T-cell (primary cell): Measurements from ENCODE around the gene RNF6. TPM values are rescaled to one million over a fixed set of nuclear protein-coding genes. Genes with fewer than 3 reads are reported as not detected.

Experiments used
- ATAC-seq, 4 experiments: fragments of 200-7000 bp in 3 of 4; fragments of 150-1000 bp in 1 of 4; cut with Tn5 transposase; replicated peaks in 1 of 4; 1 replicate in 3 of 4; 2 replicates in 1 of 4; pipeline ENCODE4 v1.10.0; 2021; ENCODE audit warnings: moderate library complexity in 3 of 4, mild to moderate bottlenecking in 2 of 4, moderate number of reproducible peaks in 1 of 4
- CTCF ChIA-PET, 2 donors: fragments of 300-600 bp; sonication (Branson Sonifier 250); formaldehyde crosslinking; loops; one replicate each; lab custom pipeline; 2022; ENCODE audit warnings: antibody characterized with exemption in 2 of 2; lab: Charles Lee
- POLR2A ChIA-PET, 2 donors: fragments of 300-600 bp; sonication (Branson Sonifier 250); formaldehyde crosslinking; loops; one replicate each; lab custom pipeline; 2022; ENCODE audit warnings: antibody characterized with exemption in 2 of 2; lab: Charles Lee
- DNase-seq, 35 experiments: peaks; one replicate each; pipeline versions ENCODE4 v3.0.0 to v3.0.0-alpha.2; 2013 to 2023
- H3K27ac ChIP-seq: one replicate; pipeline ENCODE4 v1.5.1; 2013; ENCODE audit warnings: low read length
- H3K27me3 ChIP-seq, 2 experiments: replicated peaks in 1 of 2; 1 replicate in 1 of 2; 2 replicates in 1 of 2; pipeline versions ENCODE4 v1.6.1 to v1.7.0; 2013; ENCODE audit warnings: low read length in 1 of 2, mixed read lengths in 1 of 2; ENCODE audit not compliant: control insufficient read depth in 2 of 2, insufficient read depth in 2 of 2; ENCODE audit errors: extremely low read depth in 1 of 2
- H3K36me3 ChIP-seq, 2 donors: 1 replicate in 1 of 2; 2 replicates in 1 of 2; pipeline versions ENCODE4 v1.6.1 to v1.7.0; 2013; ENCODE audit warnings: low read length in 1 of 2; ENCODE audit not compliant: control insufficient read depth in 2 of 2, insufficient read depth in 1 of 2; ENCODE audit errors: extremely low read depth in 1 of 2
- H3K4me1 ChIP-seq, 2 experiments: 1 replicate in 1 of 2; 2 replicates in 1 of 2; pipeline versions ENCODE4 v1.6.1 to v1.7.0; 2013; ENCODE audit warnings: low read length in 2 of 2, mixed read lengths in 1 of 2; ENCODE audit not compliant: insufficient read depth in 2 of 2, control insufficient read depth in 1 of 2; ENCODE audit errors: extremely low read depth in 1 of 2
- H3K4me3 ChIP-seq, 2 donors: 1 replicate in 1 of 2; 2 replicates in 1 of 2; pipeline versions ENCODE4 v1.5.1 to v1.7.0; 2013; ENCODE audit warnings: mild to moderate bottlenecking in 2 of 2, low read length in 1 of 2, moderate library complexity in 1 of 2; ENCODE audit not compliant: control insufficient read depth in 1 of 2; ENCODE audit errors: extremely low read depth in 1 of 2
- H3K9me3 ChIP-seq: 2 replicates; pipeline ENCODE4 v1.7.0; 2013
- H3K27ac Mint-ChIP-seq, 2 donors: one replicate each; pipeline ENCODE4 v1.8.0; 2020 to 2021; ENCODE audit warnings: mild to moderate bottlenecking in 2 of 2, mixed read lengths in 2 of 2
- H3K27me3 Mint-ChIP-seq, 2 donors: one replicate each; pipeline ENCODE4 v1.8.0; 2021 to 2022; ENCODE audit warnings: mixed read lengths in 2 of 2
- H3K36me3 Mint-ChIP-seq: one replicate; pipeline ENCODE4 v1.8.0; 2021; ENCODE audit warnings: mixed read lengths
- H3K4me1 Mint-ChIP-seq, 3 donors: one replicate each; pipeline ENCODE4 v1.8.0; 2020 to 2022; ENCODE audit warnings: mixed read lengths in 3 of 3, mild to moderate bottlenecking in 1 of 3
- H3K4me3 Mint-ChIP-seq, 3 donors: one replicate each; pipeline ENCODE4 v1.8.0; 2020 to 2022; ENCODE audit warnings: mild to moderate bottlenecking in 3 of 3, mixed read lengths in 3 of 3, moderate library complexity in 3 of 3
- H3K9me3 Mint-ChIP-seq, 3 donors: one replicate each; pipeline ENCODE4 v1.8.0; 2020 to 2022; ENCODE audit warnings: mixed read lengths in 3 of 3
- WGBS: methylation state at CpG from one replicate; pipeline ENCODE4 v1.1.5; 2013; ENCODE audit warnings: missing lambda C conversion rate; ENCODE audit not compliant: insufficient coverage; 5-methylcytosine and 5-hydroxymethylcytosine counted together
- total RNA-seq, 35 experiments: library from RNA in 6 of 35; stranded (reverse) in 6 of 35; fragments of 120-200 nt in 1 of 35; gene quantifications; one replicate each; pipeline versions ENCODE4 v1.2.1 to v1.2.4 and lab custom pipeline; 2013 to 2026

Gene RNF6
- total RNA-seq = 10 to 100 TPM; 35.7 to 45.0 (median 43.6) TPM
- total RNA-seq (2013) = 42.6 TPM
- 72.2 to 167 (median 100) reads per million in 29 experiments for total RNA-seq (lab: John Stamatoyannopoulos, UW)

DNA sequence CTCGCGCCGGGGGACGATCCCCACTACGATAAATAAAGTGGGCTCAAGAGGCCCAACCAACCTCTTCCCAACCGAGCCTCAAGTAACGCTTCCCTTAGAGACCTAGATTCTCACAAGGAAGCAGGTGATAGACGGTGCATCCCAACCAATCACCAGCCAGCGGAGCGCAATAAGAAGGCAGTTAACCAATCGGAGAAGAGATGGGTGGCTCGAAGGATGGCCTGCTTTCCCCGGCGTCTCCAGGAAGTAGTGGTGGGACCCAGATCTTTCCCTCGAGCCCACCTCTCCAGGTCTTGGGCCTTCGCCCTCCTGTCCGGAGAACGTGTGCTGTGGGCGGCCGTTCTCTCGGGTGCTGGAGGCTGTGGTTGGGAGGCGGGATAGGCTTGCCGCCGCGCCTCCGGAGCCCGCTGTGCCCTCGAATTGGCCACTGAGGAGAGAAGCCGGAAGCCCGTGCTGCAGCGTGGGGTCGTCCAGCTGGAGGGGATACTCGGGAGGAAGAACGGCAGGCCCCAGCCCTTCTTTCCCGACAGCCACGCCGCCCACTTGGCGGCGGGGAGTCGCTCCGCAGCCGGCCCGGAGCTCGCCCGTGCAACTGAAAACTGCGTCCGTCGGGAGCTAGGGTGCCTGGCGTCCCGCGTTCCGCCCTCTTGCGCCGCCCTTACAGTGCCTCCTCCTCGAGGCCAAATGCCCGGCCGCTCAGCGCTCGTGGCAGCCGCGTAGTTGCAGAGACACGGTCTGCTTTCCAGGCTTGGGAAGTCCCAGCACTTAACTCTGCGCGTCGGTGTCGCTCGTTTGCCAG lies at the start of gene RNF6:
Gene RNF6, minus strand, starts transcription at position 594 of the 799 bp plus-strand sequence. CDS start 2,665 bp downstream, outside the sequence.
- Mint-ChIP-seq H3K36me3 (peaks cover 27% of the 10 kb centered on the region), H3K4me1 (peaks cover 37 to 46% (median 41%) of the 10 kb centered on the region in 3 donors), H3K27ac (peak within 1 kb of the TSS; percentile 100), H3K9me3 (peaks cover 0 to 7% (median 0%) of the 10 kb centered on the region in 3 donors), H3K27me3 (no peaks in the 10 kb centered on the region), H3K4me3 (peak within 1 kb of the TSS; percentile 97 to 100 (median 99))
- Histone ChIP-seq H3K36me3 (peaks cover 0 to 30% of the 10 kb centered on the region in 2 donors), H3K4me1 (peaks cover 9 to 22% of the 10 kb centered on the region in 2 experiments), H3K27me3 (no peaks in the 10 kb centered on the region), H3K27ac (peak within 1 kb of the TSS; percentile 91), H3K4me3 (peak within 1 kb of the TSS; percentile 94), H3K9me3 (no peaks in the 10 kb centered on the region)
- ATAC-seq = peak; percentile 95 to 97 (median 96)
- POLR2A ChIA-PET = interaction anchor here (0.9 to 1.3 kb wide), 3 partner anchors 9 to 31 kb away, joined by 3 to 4 read pairs (median 3); no protein-coding TSS in a partner anchor
- WGBS = under 1% methylated on average over 57 of the region's 67 CpGs
- CTCF ChIA-PET = interaction anchor here (0.7 to 2.1 kb wide), 4 partner anchors 34 to 275 kb away, joined by 3 to 20 read pairs (median 6); no protein-coding TSS in a partner anchor
- peak; percentile 77 to 95 (median 88) for DNase-seq

DNA sequence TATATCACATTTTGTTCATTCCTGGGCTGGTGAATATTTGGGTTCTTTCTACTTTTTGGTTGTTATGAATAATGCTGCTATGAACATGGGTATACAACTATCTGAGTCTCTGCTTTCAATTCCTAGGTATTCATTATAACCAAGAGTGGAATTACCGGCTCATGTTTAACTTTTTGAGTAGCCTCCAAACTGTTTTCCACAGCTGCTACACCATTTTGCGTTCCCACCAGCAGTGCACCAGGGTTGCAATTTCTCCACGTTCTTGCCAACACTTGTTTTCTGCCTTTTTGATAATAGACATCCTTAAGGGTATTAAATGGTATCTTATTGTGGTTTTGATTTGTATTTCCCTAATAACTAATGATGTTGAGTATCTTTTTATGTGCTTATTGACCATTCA lies 48.6 kb upstream of the RNF6 start:
- no CpG with 5 or more reads among the region's 3 CpGs for WGBS
- POLR2A ChIA-PET = no interaction called here
- Mint-ChIP-seq H3K27ac (no peak overlapping the region), H3K27me3 (no peaks in the 10 kb centered on the region), H3K9me3 (no peaks in the 10 kb centered on the region), H3K4me3 (no peak overlapping the region), H3K36me3 (no peaks in the 10 kb centered on the region), H3K4me1 (peaks cover 49 to 62% (median 54%) of the 10 kb centered on the region in 3 donors)
- no peak for DNase-seq
- no peak overlapping the region for H3K27ac ChIP-seq
- no peaks in the 10 kb centered on the region for H3K9me3 ChIP-seq
- no peaks in the 10 kb centered on the region for H3K27me3 ChIP-seq
- ATAC-seq = no peak
- H3K4me1 ChIP-seq = no peaks in the 10 kb centered on the region
- CTCF ChIA-PET = no interaction called here
- no peaks in the 10 kb centered on the region for H3K36me3 ChIP-seq
- H3K4me3 ChIP-seq = no peak overlapping the region

DNA sequence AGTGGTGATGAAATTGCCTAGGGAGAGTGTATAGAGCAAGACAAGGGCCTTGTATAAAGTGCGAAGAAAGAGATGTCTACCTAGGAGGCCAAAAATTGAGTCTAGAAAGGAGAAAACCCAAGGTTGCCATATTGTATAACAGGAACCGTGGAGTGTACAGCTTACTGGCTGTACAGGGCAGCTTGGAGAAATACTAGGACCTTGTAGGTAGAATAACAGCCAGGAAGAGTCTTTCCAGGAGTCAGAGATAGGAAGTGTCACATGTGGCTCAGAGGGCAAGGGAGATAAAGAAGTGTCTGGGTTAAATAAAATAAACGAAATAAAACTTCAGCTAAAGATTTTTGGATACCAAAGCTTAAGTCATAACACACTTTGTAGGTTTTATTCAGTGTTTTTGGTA lies 44.2 kb upstream of the RNF6 start:
- Histone ChIP-seq H3K4me1 (peaks cover 0 to 2% of the 10 kb centered on the region in 2 experiments), H3K36me3 (no peaks in the 10 kb centered on the region), H3K27me3 (no peaks in the 10 kb centered on the region), H3K9me3 (no peaks in the 10 kb centered on the region), H3K4me3 (no peak overlapping the region), H3K27ac (no peak overlapping the region)
- Mint-ChIP-seq H3K27ac (no peak overlapping the region), H3K36me3 (peaks cover 3% of the 10 kb centered on the region), H3K27me3 (no peaks in the 10 kb centered on the region), H3K9me3 (peaks cover 0 to 2% (median 0%) of the 10 kb centered on the region in 3 donors), H3K4me3 (no peak overlapping the region), H3K4me1 (peaks cover 56 to 67% (median 59%) of the 10 kb centered on the region in 3 donors)
- DNase-seq (no peak), ATAC-seq (no peak)
- POLR2A ChIA-PET = no interaction called here
- 73% methylated on average over 3 of the region's 3 CpGs for WGBS
- CTCF ChIA-PET = interaction anchor here in 1 of 2 donors (0.5 to 0.6 kb wide), 2 partner anchors 16 to 26 kb away, joined by 3 to 5 read pairs; no protein-coding TSS in a partner anchor

DNA sequence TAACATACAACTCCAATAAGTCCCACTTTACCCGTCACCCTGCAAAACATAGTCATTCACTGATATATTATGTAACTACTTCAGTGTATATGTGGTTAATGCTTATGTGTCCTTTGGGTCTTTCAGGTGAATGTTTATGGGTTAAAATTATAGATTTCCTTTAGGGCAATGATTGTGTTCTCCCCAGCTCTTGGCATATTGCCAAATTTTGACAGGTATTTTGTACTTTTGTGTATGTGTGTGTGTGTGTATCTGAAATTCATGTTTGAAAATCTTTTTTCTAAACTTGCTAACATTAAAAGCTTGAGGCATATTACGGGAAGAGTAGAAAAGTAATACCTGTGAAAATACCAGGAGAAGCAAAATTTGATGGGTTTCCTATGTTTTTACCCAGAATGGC lies 40.0 kb upstream of the RNF6 start:
- Mint-ChIP-seq H3K27me3 (no peaks in the 10 kb centered on the region), H3K36me3 (peaks cover 3% of the 10 kb centered on the region), H3K4me3 (no peak overlapping the region), H3K9me3 (peaks cover 0 to 2% (median 0%) of the 10 kb centered on the region in 3 donors), H3K27ac (no peak overlapping the region), H3K4me1 (peaks cover 58 to 77% (median 60%) of the 10 kb centered on the region in 3 donors)
- no peak overlapping the region for H3K27ac ChIP-seq
- WGBS = no CpG with 5 or more reads among the region's 2 CpGs
- ChIA-PET CTCF (no interaction called here), POLR2A (interaction anchor here in 1 of 2 donors (0.7 kb wide), 1 partner anchor 524 kb away, joined by 3 read pairs; no protein-coding TSS in a partner anchor)
- ATAC-seq (no peak), DNase-seq (no peak)
- no peak overlapping the region for H3K4me3 ChIP-seq
- peaks cover 0 to 3% of the 10 kb centered on the region in 2 experiments for H3K4me1 ChIP-seq
- no peaks in the 10 kb centered on the region for H3K27me3 ChIP-seq
- H3K9me3 ChIP-seq = no peaks in the 10 kb centered on the region
- no peaks in the 10 kb centered on the region for H3K36me3 ChIP-seq

DNA sequence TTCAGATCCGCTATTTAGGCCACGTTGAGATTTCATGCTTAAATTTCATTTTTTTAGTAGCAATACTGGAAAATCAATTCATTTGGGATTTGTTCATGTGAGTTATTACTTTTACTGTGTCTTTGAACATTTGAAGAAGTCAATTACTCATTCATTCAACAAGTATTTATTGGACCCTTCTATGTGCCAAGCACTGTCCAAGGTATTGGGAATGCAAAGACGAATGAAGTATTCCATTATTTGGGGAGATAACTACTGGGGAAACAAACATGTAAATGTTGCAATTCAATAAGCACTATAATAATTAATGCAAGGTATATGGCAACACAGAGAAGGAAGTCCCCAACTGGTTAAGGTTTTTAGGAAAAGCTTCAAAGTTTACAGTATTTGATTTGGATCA lies 37.5 kb upstream of the RNF6 start:
- no peaks in the 10 kb centered on the region for H3K27me3 Mint-ChIP-seq
- H3K4me1 ChIP-seq = peaks cover 7 to 20% of the 10 kb centered on the region in 2 experiments
- no peak overlapping the region for H3K4me3 Mint-ChIP-seq
- no peaks in the 10 kb centered on the region for H3K36me3 ChIP-seq
- no peak overlapping the region for H3K27ac ChIP-seq
- ChIA-PET CTCF (no interaction called here), POLR2A (no interaction called here)
- H3K9me3 ChIP-seq = no peaks in the 10 kb centered on the region
- H3K4me1 Mint-ChIP-seq = peaks cover 59 to 80% (median 61%) of the 10 kb centered on the region in 3 donors
- DNase-seq (no peak), ATAC-seq (no peak)
- H3K9me3 Mint-ChIP-seq = peaks cover 0 to 2% (median 0%) of the 10 kb centered on the region in 3 donors
- no peaks in the 10 kb centered on the region for H3K27me3 ChIP-seq
- no CpG with 5 or more reads among the region's 3 CpGs for WGBS
- H3K27ac Mint-ChIP-seq = no peak overlapping the region
- peaks cover under 1% of the 10 kb centered on the region for H3K36me3 Mint-ChIP-seq
- H3K4me3 ChIP-seq = no peak overlapping the region

DNA sequence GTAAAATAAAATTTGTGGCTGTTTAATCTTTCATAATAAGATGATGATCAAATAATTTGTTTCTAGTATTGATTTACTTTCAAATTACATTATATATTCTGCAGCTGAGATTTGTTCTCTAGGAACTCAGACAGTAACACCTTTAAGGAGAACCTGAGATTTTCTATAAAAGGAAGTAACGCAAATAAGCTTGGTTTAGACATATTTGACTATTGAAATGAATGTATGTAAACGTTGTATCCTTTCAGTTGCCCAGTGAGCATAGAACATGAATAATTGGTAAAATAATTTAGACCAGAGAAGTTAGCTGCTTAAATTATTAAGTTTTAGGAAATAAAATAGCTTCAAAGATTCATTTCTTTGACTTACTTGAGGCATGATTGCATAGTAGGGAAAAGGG lies 34.9 kb upstream of the RNF6 start:
- H3K27ac ChIP-seq = no peak overlapping the region
- Mint-ChIP-seq H3K4me1 (peaks cover 57 to 81% (median 61%) of the 10 kb centered on the region in 3 donors), H3K9me3 (no peaks in the 10 kb centered on the region), H3K27me3 (no peaks in the 10 kb centered on the region), H3K36me3 (no peaks in the 10 kb centered on the region), H3K4me3 (no peak overlapping the region), H3K27ac (no peak overlapping the region)
- ATAC-seq (no peak), DNase-seq (no peak)
- H3K4me3 ChIP-seq = no peak overlapping the region
- POLR2A ChIA-PET = no interaction called here
- CTCF ChIA-PET = interaction anchor here in 1 of 2 donors (3.3 kb wide), 1 partner anchor 71 kb away, joined by 24 read pairs; no protein-coding TSS in a partner anchor
- H3K4me1 ChIP-seq = peaks cover 10 to 20% of the 10 kb centered on the region in 2 experiments
- H3K27me3 ChIP-seq = no peaks in the 10 kb centered on the region
- no peaks in the 10 kb centered on the region for H3K9me3 ChIP-seq
- WGBS = 0% methylated on average over 1 of the region's 2 CpGs
- no peaks in the 10 kb centered on the region for H3K36me3 ChIP-seq
